ENCODE measurements around the gene POLA1. TPM values are rescaled to one million over a fixed set of nuclear protein-coding genes. Genes with fewer than 3 reads are reported as not detected.

The POLA1 gene
- total and polyA plus RNA-seq, 2 donors (not counting 1 experiment from before 2014, with no cell fraction given): 3.0 to 16.3 TPM

DNA sequence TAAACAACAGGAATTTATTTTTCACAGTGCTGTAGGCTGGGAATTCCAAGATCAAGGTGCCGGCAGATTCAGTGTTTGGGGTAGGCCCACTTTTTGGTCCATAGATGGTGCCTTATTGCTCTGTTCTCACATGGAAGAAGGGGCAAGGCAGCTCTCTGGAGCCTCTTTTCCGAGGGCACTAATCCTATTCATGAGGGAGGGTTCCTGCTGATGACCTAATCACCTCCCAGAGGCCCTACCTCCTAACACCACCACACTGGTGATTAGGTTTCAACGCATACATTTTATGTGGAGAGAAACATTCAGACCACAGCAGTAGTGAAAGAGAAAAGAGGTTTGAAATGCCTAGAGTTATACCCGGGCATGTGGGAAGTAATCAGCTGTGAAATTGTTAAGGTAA lies 1.4 kb upstream of the POLA1 start:
- Mint-ChIP-seq H3K27ac (no peak overlapping the region), H3K9me3 (ENCODE audit: insufficient read depth) (no peaks in the 10 kb centered on the region), H3K4me3 (no peak overlapping the region), H3K4me1 (peaks cover 17% of the 10 kb centered on the region), H3K27me3 (no peaks in the 10 kb centered on the region)
- POLR2A ChIA-PET: no interaction called here
- Histone ChIP-seq H3K79me2 (ENCODE audit: control insufficient read depth, insufficient read depth, low read length) (peaks cover 17% of the 10 kb centered on the region), H2AFZ (ENCODE audit: insufficient read depth, low read depth, low read length, poor library complexity, severe bottlenecking) (no peak overlapping the region), H3K4me1 (ENCODE audit: control insufficient read depth in 2 of 2, insufficient read depth in 2 of 2, low read length in 2 of 2) (peaks cover 7 to 9% of the 10 kb centered on the region in 2 donors), H3K4me3 (ENCODE audit: control extremely low read depth in 1 of 5, extremely low read depth in 1 of 5, insufficient read depth in 1 of 5, low read depth in 2 of 5, low read length in 4 of 5) (no peak overlapping the region), H3K27ac (ENCODE audit: low read length in 2 of 2) (no peak overlapping the region), H3K36me3 (replicated peaks in 1 of 2; ENCODE audit: control extremely low read depth in 1 of 2, control insufficient read depth in 1 of 2, extremely low read depth in 1 of 2, insufficient read depth in 2 of 2, low read length in 1 of 2) (no peaks in the 10 kb centered on the region), H3K9me3 (ENCODE audit: control extremely low read depth in 1 of 3, control insufficient read depth in 2 of 3, insufficient read depth in 1 of 3, low read length in 2 of 3) (no peaks in the 10 kb centered on the region), H3K27me3 (replicated peaks in 1 of 4; ENCODE audit: control extremely low read depth in 1 of 4, control insufficient read depth in 3 of 4, insufficient read depth in 4 of 4, low read length in 3 of 4) (no peaks in the 10 kb centered on the region), H3K9ac (ENCODE audit: low read length) (no peak overlapping the region), H4K20me1 (ENCODE audit: control insufficient read depth, insufficient read depth, low read length, poor library complexity, severe bottlenecking) (no peaks in the 10 kb centered on the region), H3K4me2 (replicated peaks; ENCODE audit: low read depth, low read length, poor library complexity, severe bottlenecking) (no peak overlapping the region)
- ATAC-seq (ENCODE audit: low read depth): no peak
- no peak for TF ChIP-seq EZH2 (IDR thresholded peaks at IDR 0.05; ENCODE audit: borderline replicate concordance, insufficient read depth, low read depth, low read length, poor library complexity, severe bottlenecking)
- TF ChIP-seq, protein P1, sequence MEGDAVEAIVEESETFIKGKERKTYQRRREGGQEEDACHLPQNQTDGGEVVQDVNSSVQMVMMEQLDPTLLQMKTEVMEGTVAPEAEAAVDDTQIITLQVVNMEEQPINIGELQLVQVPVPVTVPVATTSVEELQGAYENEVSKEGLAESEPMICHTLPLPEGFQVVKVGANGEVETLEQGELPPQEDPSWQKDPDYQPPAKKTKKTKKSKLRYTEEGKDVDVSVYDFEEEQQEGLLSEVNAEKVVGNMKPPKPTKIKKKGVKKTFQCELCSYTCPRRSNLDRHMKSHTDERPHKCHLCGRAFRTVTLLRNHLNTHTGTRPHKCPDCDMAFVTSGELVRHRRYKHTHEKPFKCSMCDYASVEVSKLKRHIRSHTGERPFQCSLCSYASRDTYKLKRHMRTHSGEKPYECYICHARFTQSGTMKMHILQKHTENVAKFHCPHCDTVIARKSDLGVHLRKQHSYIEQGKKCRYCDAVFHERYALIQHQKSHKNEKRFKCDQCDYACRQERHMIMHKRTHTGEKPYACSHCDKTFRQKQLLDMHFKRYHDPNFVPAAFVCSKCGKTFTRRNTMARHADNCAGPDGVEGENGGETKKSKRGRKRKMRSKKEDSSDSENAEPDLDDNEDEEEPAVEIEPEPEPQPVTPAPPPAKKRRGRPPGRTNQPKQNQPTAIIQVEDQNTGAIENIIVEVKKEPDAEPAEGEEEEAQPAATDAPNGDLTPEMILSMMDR (IDR thresholded peaks at IDR 0.05): no peak
- WGBS (ENCODE audit: insufficient coverage): no CpG with 5 or more reads among the region's 4 CpGs
- intact Hi-C loops (cut with micrococcal nuclease): loop anchor here (2.0 to 10.0 kb wide), 2 partner anchors 82 to 300 kb away; no protein-coding TSS in a partner anchor
- no peak for DNase-seq
- CTCF ChIA-PET: no interaction called here

DNA sequence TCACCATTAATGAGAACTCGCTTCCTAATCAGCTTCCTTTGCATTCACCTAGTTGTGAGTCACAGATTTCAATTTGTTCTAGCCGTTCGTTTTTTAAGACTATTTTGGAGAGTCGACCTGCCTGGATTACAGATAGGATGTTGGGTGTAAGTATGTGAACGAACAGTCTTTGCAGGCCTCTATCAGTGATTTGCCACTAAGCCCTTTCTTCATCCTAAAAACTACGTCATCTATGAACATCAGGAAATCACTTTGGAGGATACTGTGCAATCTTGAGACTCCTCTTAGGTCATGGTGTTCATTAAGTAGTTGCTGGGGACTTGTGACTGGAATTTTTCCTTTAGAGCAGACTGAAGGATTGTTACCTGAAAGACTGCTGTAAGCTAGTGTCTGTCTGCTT lies 1.1 kb downstream of the POLA1 start:
- no peaks in the 10 kb centered on the region for H3K27me3 ChIP-seq (replicated peaks in 1 of 4; ENCODE audit: control extremely low read depth in 1 of 4, control insufficient read depth in 3 of 4, insufficient read depth in 4 of 4, low read length in 3 of 4)
- ATAC-seq (ENCODE audit: low read depth) (no peak), DNase-seq (no peak)
- peaks cover 20% of the 10 kb centered on the region for H3K79me2 ChIP-seq (ENCODE audit: control insufficient read depth, insufficient read depth, low read length)
- peaks cover 7 to 9% of the 10 kb centered on the region in 2 donors for H3K4me1 ChIP-seq (ENCODE audit: control insufficient read depth in 2 of 2, insufficient read depth in 2 of 2, low read length in 2 of 2)
- no peak overlapping the region for H3K9ac ChIP-seq (ENCODE audit: low read length)
- peaks cover 17% of the 10 kb centered on the region for H3K4me1 Mint-ChIP-seq
- POLR2A ChIA-PET: no interaction called here
- peak overlapping the region; percentile 91 for H3K4me3 Mint-ChIP-seq
- H3K9me3 ChIP-seq (ENCODE audit: control extremely low read depth in 1 of 3, control insufficient read depth in 2 of 3, insufficient read depth in 1 of 3, low read length in 2 of 3): no peaks in the 10 kb centered on the region
- no peak overlapping the region for H3K27ac Mint-ChIP-seq
- H3K4me2 ChIP-seq (replicated peaks; ENCODE audit: low read depth, low read length, poor library complexity, severe bottlenecking): peak overlapping the region; percentile 76
- H2AFZ ChIP-seq (ENCODE audit: insufficient read depth, low read depth, low read length, poor library complexity, severe bottlenecking): no peak overlapping the region
- no peaks in the 10 kb centered on the region for H3K9me3 Mint-ChIP-seq (ENCODE audit: insufficient read depth)
- H3K27me3 Mint-ChIP-seq: no peaks in the 10 kb centered on the region
- intact Hi-C loops (cut with micrococcal nuclease): loop anchor here (10.0 kb wide), 1 partner anchor 80 kb away; no protein-coding TSS in a partner anchor
- no CpG with 5 or more reads among the region's 6 CpGs for WGBS (ENCODE audit: insufficient coverage)
- no peak for TF ChIP-seq EZH2 (IDR thresholded peaks at IDR 0.05; ENCODE audit: borderline replicate concordance, insufficient read depth, low read depth, low read length, poor library complexity, severe bottlenecking)
- TF ChIP-seq, protein P1 (IDR thresholded peaks at IDR 0.05): no peak
- no peaks in the 10 kb centered on the region for H4K20me1 ChIP-seq (ENCODE audit: control insufficient read depth, insufficient read depth, low read length, poor library complexity, severe bottlenecking)
- no peak overlapping the region for H3K27ac ChIP-seq (ENCODE audit: low read length in 2 of 2)
- CTCF ChIA-PET: interaction anchor here (0.6 kb wide), 1 partner anchor 598 kb away, joined by 4 read pairs; no protein-coding TSS in a partner anchor
- no peaks in the 10 kb centered on the region for H3K36me3 ChIP-seq (replicated peaks in 1 of 2; ENCODE audit: control extremely low read depth in 1 of 2, control insufficient read depth in 1 of 2, extremely low read depth in 1 of 2, insufficient read depth in 2 of 2, low read length in 1 of 2)
- no peak overlapping the region for H3K4me3 ChIP-seq (ENCODE audit: control extremely low read depth in 1 of 5, extremely low read depth in 1 of 5, insufficient read depth in 1 of 5, low read depth in 2 of 5, low read length in 4 of 5)

Measured in B cell (primary cell).